ENCODE results near the gene TMCC2. TPM values are rescaled to one million over a fixed set of nuclear protein-coding genes. Genes with fewer than 3 reads are reported as not detected.
"Not testable (repeated sequence)": the region's sequence is repeated elsewhere in the genome, so short reads cannot be mapped to it uniquely, and the experiment has no call there.

The TMCC2 gene
- polyA plus RNA-seq, 3 donors = 5.1 to 8.0 (median 6.3) TPM

- peak; percentile 82 to 92 (median 89) for DNase-seq (ENCODE audit: low read depth in 3 of 3, low spot score in 2 of 3)
These were observed 16.4 kb upstream of the TMCC2 start, which contains the start of gene DSTYK for GRCh38 chr1:205211169-205211838. Gene DSTYK, minus strand, starts transcription at chr1:205211702. Its CDS starts 167 bp downstream, at chr1:205211535.

GRCh38 chr1:205211839-205212536 is 15.8 kb upstream of the TMCC2 start:
- no peak for DNase-seq (ENCODE audit: low read depth in 3 of 3, low spot score in 2 of 3)

GRCh38 chr1:205214756-205215155 is 13.0 kb upstream of the TMCC2 start:
- no peak for DNase-seq (ENCODE audit: low read depth in 3 of 3, low spot score in 2 of 3)

GRCh38 chr1:205216588-205216987 is 11.2 kb upstream of the TMCC2 start:
- no peak for DNase-seq (ENCODE audit: low read depth in 3 of 3, low spot score in 2 of 3)

GRCh38 chr1:205217418-205217817 is 10.3 kb upstream of the TMCC2 start:
- no peak for DNase-seq (ENCODE audit: low read depth in 3 of 3, low spot score in 2 of 3)

GRCh38 chr1:205220421-205220820 is 7.3 kb upstream of the TMCC2 start:
- no peak for DNase-seq (ENCODE audit: low read depth in 3 of 3, low spot score in 2 of 3)

GRCh38 chr1:205224736-205225135 is 3.0 kb upstream of the TMCC2 start:
- no peak for DNase-seq (ENCODE audit: low read depth in 3 of 3, low spot score in 2 of 3)

- DNase-seq (ENCODE audit: low read depth in 3 of 3, low spot score in 2 of 3) = no peak
These were observed 1.6 kb upstream of the TMCC2 start for GRCh38 chr1:205225901-205226765.

- DNase-seq (ENCODE audit: low read depth in 3 of 3, low spot score in 2 of 3) = no peak
These were observed 720 bp upstream of the TMCC2 start for GRCh38 chr1:205226868-205227583.

- no peak for DNase-seq (ENCODE audit: low read depth in 3 of 3, low spot score in 2 of 3)
These were observed 361 bp downstream of the TMCC2 start for GRCh38 chr1:205228093-205228521.

GRCh38 chr1:205229399-205229871 is 1.7 kb downstream of the TMCC2 start:
- DNase-seq (ENCODE audit: low read depth in 3 of 3, low spot score in 2 of 3) = no peak

- no peak for DNase-seq (ENCODE audit: low read depth in 3 of 3, low spot score in 2 of 3)
These were observed 2.4 kb downstream of the TMCC2 start for GRCh38 chr1:205229916-205230700.

GRCh38 chr1:205230982-205231381 is 3.2 kb downstream of the TMCC2 start:
- no peak for DNase-seq (ENCODE audit: low read depth in 3 of 3, low spot score in 2 of 3)

- no peak for DNase-seq (ENCODE audit: low read depth in 3 of 3, low spot score in 2 of 3)
These were observed 4.5 kb downstream of the TMCC2 start for GRCh38 chr1:205232127-205232820.

GRCh38 chr1:205232945-205233397 is 5.2 kb downstream of the TMCC2 start:
- no peak for DNase-seq (ENCODE audit: low read depth in 3 of 3, low spot score in 2 of 3)

GRCh38 chr1:205233986-205234385 is 6.2 kb downstream of the TMCC2 start:
- DNase-seq (ENCODE audit: low read depth in 3 of 3, low spot score in 2 of 3) = not testable (repeated sequence)

- no peak for DNase-seq (ENCODE audit: low read depth in 3 of 3, low spot score in 2 of 3)
These were observed 8.2 kb downstream of the TMCC2 start for GRCh38 chr1:205235951-205236350.

GRCh38 chr1:205236526-205236925 is 8.8 kb downstream of the TMCC2 start:
- DNase-seq (ENCODE audit: low read depth in 3 of 3, low spot score in 2 of 3) = no peak

- DNase-seq (ENCODE audit: low read depth in 3 of 3, low spot score in 2 of 3) = no peak
These were observed 9.3 kb downstream of the TMCC2 start for GRCh38 chr1:205236951-205237475.

All from right renal cortex interstitium (tissue), 3 donors.